Measurements from ENCODE around the gene DTNA.

Gene DTNA

DNA sequence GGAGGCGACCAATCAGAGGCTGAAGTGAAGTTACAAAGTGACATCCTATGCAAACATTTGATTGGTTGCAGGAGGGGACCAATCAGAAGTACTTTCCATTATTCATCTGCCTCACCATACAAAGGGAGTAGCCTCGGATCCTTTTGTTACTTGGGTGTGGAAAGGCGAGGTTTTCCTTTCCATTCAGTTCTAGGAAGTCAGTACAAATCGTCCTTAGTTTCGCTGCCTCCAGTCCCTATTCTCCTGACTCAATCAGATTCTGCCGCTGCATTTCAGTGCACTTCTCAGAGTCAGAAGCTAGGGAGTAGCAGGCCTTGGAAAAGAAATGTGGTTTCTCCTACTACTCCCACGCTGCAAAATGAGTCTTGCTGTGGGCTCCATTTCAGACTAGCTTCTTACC, 149.4 kb downstream of the DTNA start:
- DNase-seq (ENCODE audit: low spot score), result no peak

DNA sequence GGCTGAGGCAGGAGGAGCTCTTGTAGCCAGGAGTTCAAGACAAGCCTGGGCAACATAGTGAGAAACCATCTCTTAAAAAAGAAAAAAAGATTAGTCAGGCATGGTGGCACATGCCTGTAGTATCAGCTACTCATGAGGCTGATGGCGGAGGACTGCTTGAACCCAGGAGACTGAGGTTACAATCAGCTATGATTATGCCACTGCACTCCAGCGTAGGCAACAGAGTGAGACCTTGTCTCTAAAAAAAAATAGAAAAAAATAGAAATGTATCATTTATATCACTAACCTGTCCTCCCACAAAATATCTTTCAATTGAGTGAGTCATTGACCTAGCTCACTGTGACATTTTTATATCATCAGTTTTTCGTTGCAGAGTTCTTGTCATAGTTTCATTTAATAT, 152.5 kb downstream of the DTNA start:
- no peak for DNase-seq (ENCODE audit: low spot score)

DNA sequence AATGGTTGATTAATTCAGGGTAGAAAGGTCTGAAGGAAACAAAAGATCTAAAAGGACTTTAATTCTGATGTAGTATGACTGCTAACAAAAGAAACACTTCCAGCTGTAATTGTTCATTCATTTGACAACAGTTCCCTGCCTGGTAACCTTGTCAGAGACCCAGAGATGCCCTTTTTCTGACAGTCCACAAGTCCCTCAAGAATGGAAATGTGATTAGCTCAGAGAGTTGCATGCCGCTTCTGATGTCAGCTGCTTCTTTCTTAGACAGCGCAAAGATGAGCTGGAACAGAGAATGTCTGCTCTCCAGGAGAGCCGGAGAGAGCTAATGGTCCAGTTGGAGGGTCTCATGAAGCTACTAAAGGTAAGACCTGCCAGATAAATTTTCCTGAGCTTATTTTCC, 153.6 kb downstream of the DTNA start:
- DNase-seq (ENCODE audit: low spot score), result no peak

DNA sequence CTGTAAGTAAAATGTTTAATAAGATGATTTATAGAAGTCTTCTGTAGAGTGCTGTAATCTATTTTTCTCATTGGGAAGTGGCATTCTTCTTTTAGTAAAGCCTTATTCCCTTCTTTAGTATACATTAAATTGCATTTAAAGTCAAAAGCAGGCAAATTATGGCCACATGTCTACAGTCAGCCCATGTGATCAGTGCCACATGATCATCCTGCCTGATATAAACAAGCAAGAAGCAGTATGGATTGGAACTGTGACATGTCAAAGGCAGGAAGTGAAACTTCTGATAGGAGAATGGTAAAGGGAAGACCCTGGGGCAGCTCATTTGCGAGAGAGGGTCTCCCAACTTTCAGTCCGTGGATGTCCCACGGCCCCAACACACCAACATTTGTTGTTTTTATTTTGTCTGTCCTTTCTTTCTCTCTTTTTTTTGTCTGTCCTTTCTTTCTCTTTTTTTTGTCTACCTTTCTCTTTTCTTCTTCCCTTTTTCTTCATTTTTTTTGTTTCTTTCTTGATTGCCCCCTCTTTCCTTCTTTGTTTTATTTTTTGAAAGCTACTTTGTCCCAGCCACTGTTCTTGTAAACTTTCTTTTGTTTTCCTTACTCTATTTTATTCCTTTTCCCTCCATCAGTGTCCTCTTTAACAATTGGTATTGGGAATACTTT, 154.9 kb downstream of the DTNA start:
- DNase-seq (ENCODE audit: low spot score), result no peak

DNA sequence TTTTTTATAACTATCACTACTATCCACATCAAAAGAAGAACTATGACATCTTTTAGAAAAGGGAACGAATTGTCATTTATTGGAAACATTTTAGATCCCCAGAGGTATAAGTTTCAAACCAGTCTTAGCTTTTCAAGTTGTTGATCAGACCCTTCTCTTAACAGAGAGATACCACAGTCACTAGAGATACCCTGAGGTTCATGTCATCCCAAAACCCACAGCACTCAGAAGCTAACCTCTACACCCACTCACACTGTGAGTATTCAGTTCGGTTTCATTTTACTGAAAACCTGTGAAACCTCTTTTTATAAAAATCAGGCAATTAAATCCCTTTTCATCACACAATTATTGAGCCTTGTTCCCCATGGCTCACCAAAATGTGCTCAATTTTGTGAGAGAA, 156.2 kb downstream of the DTNA start:
- DNase-seq (ENCODE audit: low spot score), result no peak

DNA sequence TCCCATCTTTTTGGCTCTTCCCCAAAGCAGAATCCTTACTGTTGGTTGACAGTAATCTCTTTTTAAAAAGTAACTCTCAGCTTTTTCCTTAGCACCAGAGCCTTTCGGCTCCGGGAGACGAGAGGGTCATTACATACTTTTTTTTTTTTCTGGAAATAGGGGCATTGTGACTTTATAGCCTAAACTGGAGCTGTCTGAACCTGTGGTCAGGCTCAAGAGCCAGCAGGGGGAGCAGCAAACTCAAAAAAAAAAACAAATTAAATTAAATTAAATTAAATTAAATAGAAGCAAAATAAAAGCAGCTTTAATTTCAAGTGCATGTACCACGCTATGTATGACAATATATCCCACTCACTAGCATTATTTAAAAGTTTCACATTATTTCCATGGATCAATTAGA, 156.6 kb downstream of the DTNA start:
- DNase-seq (ENCODE audit: low spot score), result peak; percentile 55

DNA sequence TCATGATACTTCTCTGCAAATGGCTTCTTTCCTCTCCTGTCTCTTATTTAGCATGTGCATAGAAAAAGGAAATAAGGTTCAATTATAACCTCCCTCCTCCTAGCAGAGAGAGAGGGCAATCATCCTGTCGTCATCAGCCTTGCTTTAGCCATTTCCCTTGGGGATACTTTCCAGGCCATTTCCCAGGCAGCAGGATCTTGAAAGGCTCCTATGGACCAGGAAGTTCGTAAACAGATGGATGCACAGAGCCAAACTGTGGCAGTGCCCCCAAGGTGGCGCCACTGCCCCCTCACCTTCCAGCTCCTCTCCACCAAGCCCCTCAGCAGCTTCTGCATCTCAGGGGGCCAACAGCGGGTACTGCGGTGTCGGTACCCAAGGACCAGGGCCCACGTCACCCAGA, 157.4 kb downstream of the DTNA start:
- DNase-seq (ENCODE audit: low spot score), result peak; percentile 75

DNA sequence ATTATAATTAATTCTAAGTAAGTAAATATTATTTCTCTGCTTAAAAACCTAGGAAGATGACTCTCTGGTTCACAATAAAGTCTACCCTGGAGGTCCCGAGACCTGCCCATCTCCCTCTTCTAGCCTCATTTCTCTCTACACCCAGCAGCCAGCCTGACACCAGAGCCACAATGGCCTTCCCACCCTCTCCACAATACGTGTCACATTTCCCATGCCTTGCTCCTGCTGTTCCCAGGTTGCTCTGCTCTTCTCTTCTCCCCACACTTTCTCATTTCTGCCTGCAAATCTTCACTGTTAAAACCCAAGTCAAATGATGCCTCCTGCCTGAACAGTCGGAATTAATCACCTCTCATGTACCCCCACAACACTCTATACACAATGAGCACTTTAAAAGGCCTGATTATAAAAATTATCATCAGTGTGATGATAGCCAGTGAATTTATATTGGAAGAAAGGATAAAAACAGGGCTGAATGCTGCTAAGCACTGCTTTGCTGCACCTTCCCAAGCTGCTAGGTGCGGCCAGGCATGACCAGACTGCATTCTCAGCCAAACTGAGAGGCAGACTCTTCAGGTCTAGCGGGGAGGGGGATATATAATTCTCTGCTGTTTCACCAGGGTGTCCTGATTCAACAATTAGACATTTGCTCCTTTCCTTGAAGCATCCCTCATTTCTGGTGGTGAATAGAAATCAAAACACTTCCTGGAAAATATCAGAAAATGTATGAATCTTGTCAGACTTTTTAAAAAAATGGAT, 160.6 kb downstream of the DTNA start:
- no peak for DNase-seq (ENCODE audit: low spot score)

DNA sequence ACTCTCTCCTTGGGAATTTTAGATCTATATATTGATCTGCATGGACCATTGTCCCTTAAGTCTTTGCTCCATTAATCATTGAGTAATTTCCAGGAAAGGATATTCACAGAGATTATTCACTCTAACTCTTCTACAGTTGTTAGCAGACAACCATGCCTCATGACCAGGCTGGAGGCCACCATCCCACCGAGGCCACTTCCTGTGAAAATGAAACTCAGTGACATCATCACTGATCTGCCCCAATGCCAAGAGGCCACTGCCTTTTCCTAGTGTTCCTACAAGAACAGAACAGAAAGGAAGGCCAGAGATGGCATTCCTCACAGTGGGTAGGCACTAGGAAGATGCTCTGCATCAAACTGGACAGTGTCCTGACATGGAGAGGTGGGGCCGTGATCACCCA, 161.3 kb downstream of the DTNA start:
- no peak for DNase-seq (ENCODE audit: low spot score)

DNA sequence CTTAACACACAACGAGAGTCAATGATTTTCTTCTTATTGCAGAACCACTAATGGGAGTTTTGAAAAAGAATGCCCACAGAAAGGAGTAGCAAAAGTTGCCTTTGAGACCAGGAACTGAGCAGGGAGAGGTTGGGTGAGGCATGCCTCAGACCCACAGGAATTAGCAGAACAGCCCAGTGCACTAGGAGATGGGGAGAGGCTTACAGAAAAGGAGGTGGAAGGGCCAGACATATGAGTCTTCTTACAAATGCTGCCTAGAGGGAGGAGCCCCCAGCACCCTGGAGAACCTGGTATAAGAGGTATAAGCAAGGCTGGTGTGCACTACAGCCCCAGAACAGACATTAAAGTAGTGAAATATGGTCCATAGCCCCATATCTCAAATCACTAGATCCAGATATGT, 162.0 kb downstream of the DTNA start:
- DNase-seq (ENCODE audit: low spot score), result no peak

DNA sequence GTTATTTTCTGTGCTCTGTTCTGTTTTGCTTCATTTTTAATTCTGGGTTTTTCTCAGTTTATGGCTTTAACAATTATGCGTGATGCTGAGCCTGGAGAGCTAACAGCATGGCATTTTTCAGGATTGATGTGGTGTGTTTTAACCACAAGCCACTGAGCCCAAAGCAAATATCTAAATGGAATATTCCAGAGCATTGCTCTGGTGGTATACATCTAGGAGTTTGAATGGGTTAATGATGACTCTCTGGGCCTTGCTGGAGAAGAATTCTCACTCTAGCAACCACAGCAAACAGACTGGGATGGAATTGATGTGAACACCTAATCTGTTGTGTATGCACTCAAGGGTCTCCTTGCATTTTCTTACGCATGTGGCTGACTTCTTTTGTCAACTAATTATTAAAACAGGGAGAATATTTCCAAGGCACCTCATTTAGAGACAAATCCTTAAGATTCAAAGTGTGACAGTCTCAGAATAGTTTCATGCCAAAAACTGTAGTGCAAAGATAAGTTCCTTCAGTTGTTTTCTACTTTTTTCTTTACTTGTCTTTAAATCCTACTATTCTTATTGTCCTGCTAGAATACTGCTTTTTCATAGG, 164.0 kb downstream of the DTNA start:
- DNase-seq (ENCODE audit: low spot score), result no peak

DNA sequence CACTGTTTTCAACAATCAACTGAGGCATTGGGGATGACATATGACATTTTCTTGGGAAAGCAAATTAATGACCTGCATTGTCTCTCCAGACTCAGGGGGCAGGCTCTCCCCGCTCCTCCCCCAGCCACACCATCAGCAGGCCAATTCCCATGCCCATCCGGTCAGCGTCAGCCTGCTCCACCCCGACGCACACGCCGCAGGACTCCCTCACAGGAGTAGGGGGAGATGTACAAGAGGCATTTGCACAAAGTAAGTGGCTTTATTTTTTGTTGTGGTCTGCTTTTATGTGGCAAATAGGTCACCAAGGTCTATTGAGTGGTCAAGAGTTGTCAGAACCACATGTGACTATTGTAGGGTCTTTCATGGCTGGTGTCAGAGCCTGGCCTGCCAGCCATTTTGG, 165.1 kb downstream of the DTNA start:
- no peak for DNase-seq (ENCODE audit: low spot score)

DNA sequence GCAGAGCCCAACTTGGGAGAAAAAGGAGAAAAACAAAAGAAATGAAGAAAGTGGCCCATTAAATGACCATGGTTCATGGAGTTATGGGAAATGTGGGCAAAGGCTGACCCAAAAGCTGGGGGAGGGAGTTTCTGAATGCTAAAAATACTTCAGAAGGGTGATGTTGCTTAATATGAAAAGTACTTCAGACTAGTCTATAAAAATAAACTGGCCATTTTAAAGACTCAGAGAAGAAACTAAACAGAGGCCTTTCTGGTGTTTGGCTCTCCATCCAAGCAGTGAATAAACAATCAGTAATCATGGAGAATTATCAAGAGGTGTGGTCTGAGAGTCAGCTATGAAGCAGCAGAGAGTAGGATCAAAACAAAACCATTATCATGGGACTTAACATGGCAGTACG, 170.3 kb downstream of the DTNA start:
- no peak for DNase-seq (ENCODE audit: low spot score)

DNA sequence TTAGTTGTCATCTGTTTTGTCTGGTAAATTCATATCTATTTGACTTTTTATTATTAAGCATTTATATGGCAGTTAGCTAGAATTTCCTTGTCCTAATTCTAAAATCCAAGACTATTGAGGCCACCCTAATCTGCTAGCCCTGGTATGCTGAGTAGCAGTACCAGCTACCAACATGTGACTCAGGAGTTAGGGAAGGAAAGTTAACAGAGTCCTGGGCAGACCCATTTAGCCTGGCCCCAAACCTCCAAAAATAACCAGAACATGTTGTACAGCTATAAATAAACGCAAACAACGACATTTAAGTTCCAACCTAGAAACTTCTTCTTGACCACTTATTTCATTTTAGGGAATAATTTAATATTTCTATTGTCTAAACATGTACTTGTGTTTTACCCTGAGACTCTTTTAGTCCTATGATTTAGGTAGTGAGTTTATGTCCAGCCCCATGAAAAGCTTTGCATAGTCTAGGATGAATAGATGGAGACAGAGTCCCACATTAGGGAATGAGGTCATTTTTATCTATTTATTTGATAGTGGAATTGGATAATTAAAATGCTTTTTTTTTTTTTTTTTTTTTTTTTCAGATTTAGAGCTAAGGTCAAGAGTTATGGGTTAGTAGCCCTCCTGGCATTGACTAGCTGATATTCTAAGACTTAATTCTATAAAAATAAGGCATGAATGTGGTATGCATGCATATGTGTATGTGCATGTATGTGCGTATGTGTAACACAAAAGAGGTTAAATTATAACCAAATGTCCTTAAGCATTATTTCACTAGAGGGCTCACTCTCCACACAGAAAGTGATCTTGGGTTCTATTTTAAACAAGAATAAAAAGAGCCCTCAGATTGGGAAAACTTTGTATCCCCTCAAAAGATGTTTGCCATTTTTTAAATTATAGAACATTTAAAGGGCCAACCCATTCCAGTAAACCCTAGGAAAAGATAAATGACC, 171.1 kb downstream of the DTNA start:
- DNase-seq (ENCODE audit: low spot score), result no peak

DNA sequence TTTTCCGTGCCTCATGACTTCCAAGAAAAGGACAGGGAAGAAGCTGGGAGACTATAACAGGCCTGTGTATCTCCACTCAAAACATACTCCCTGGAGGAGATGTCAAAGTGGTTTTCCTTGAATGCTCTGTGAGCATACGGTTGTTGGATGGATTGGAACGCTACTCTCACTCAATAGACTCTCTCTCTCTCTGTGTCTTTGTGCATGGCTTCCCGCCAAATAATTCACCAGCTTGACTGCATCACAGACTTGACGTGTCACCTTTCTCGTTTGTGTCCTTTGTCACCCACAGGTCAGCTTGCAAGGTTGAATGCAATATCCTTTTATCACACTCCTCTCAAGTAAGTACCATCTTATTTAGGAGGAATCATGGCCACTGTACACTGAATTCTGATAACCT, 174.3 kb downstream of the DTNA start:
- no peak for DNase-seq (ENCODE audit: low spot score)

DNA sequence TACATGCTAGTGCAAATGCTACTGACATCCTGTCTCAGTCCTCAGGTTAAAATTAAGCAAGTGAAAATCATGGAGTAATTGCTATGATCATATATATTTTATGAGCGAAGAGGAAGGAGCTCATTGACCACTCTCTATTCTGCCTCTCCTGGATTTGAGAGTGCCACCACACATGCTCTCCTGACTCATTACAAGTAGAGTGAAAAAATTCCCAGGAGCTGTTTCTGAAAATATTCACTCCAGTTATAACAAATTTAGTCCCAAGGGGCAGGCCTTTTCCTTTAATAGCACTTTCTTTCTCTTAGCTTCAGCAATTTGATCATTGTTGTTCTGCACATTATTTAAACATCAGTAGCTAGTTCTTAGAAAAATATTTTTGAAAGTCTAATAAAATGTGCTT, 176.1 kb downstream of the DTNA start:
- no peak for DNase-seq (ENCODE audit: low spot score)

DNA sequence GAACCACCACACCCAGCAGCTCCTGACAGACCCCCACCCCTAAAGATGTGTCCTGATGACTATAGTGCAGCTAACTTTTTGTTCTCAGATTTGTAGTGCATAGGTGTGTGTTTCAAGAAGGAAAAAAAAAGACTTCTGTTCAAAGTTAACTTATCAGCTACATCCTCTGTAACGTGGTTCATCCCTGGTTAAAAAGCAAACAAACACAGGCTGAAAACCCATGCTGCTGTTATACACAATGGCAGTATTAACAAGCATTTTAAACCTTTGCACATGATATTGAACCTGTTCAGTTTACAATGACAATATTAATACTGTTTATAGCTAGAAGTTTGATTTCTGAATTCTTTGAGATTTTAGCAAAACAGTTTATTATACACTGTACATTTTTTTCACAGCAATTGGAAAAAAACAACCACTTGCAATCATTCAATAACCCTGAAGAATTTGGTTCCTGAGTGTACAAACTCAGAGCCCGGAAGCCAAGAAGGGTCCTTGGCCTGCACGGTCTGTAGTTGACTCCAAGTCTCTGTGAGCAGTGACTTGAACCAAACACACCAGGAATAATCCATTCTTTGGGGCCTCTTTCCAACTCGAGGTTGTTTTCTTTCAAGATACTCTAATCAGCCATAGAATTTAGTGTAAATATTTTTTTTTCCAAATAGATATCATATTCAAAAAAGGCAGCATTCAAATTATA, 177.9 kb downstream of the DTNA start:
- DNase-seq (ENCODE audit: low spot score), result no peak

DNA sequence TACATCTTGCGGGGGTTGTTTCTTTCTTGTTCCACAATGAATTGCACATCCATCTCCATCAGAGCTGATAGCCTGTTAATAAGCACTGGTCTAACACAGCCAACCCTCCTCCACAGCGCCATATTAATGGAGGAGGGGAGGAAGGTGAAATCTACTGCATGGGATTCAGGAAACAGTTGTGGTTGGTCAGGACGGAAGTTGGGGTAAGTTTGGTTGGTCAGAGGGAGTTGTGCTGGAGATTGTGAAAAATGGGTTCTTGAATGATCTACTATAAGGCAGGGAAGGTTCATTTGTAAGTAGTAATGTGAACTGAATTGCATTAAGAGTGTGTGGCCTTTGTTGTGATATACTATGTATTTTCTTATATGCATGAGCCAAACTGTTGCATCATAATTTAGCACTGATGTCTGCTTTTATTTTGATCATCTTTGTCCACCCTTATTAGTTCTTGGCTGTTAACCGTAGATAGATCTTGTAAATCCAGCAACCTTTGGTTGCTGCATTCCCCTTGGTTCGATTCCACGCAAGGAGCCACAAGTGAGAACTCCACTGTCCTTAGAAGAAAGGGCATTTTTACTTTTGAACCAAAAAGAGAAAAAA, 180.5 kb downstream of the DTNA start:
- DNase-seq (ENCODE audit: low spot score), result no peak

DNA sequence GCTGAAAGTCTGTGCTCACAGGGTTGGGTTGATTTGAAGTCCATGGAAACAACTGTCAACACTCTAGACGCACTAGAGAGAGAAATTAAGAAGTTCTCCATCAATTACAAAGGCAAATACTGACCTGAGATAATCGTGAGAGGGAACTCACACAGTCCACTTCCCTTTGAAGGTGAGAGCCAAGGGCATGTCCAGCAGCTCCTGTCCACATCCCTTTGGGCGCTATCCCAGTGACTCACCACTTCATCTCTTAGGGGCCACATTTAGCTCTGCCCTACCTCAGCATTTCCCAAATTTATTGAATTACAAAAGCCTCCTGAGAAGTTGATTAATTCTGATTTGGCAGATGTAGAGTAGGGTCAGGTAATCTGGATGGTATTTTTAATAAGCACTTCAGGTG, 182.3 kb downstream of the DTNA start:
- no peak for DNase-seq (ENCODE audit: low spot score)

DNA sequence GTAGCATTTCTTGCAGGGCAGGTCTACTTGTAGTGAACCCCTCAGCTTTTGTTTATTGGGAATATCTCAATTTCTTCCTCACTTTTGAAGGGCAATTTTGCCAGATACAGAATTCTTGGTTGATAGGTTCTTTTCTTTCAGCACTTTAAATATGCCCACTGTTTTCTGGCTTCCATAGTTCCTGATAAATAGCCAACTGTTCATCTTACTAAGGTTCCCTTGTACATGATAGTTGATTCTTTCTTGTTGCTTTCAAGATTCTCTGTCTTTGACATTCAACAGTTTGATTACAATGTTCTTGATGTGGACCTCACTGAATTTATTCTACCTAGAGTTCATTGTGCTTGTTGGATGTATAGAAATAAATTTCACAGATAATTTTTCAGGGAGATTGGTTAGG, 183.1 kb downstream of the DTNA start:
- no peak for DNase-seq (ENCODE audit: low spot score)

DNA sequence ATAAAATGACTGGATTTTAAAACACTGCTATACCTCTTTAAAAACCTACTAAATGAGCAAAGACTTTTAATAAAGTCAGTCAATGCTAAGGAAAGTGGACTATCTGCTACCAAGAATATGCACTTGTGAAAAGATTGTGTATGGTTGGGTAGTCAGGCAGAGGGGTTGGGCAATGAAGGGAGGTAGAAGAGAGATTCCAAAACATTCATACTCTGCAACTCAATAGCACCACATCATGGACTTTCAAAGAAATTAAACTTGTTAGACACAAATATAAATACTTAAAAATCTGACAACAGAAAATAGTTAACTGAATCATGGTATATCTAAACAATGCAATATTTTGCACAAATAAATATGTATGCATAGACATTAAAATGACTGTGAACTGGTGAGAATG, 191.2 kb downstream of the DTNA start:
- no peak for DNase-seq (ENCODE audit: low spot score)

DNA sequence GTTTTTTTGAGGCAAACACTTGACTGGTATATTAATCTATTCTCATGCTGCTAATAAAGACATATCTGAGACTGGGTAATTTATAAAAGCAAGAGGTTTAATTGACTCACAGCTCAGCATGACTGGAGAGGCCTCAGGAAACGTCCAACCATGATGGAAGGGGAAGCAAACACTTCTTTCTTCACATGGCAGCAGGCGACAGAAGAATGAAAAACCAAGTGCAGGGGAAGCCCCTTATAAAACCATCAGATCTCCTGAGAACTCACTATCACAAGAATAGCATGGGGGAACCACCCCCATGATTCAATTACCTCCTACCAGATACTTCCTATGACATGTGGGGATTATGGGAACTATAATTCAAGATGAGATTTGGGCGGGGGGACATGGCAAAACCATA, 194.9 kb downstream of the DTNA start:
- no peak for DNase-seq (ENCODE audit: low spot score)
